ENCODE data around the gene UGT2A2. TPM values are rescaled to one million over a fixed set of nuclear protein-coding genes. Genes with fewer than 3 reads are reported as not detected.

The UGT2A2 gene
- total RNA-seq, 4 donors from 2014 or later, result not detected

GRCh38 chr4:69617083-69617694 is 22.3 kb downstream of the UGT2A2 start:
- no peak for DNase-seq
- TF ChIP-seq, protein P1, sequence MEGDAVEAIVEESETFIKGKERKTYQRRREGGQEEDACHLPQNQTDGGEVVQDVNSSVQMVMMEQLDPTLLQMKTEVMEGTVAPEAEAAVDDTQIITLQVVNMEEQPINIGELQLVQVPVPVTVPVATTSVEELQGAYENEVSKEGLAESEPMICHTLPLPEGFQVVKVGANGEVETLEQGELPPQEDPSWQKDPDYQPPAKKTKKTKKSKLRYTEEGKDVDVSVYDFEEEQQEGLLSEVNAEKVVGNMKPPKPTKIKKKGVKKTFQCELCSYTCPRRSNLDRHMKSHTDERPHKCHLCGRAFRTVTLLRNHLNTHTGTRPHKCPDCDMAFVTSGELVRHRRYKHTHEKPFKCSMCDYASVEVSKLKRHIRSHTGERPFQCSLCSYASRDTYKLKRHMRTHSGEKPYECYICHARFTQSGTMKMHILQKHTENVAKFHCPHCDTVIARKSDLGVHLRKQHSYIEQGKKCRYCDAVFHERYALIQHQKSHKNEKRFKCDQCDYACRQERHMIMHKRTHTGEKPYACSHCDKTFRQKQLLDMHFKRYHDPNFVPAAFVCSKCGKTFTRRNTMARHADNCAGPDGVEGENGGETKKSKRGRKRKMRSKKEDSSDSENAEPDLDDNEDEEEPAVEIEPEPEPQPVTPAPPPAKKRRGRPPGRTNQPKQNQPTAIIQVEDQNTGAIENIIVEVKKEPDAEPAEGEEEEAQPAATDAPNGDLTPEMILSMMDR (IDR thresholded peaks at IDR 0.05), result peak in 3 of 6 experiments; percentile 47 to 51 (median 49)
- TF ChIP-seq POLR2A (IDR thresholded peaks at IDR 0.05), result no peak
- Histone ChIP-seq H3K27ac (no peak overlapping the region), H3K27me3 (no peaks in the 10 kb centered on the region), H3K9me3 (no peaks in the 10 kb centered on the region), H3K4me1 (no peaks in the 10 kb centered on the region), H3K36me3 (no peaks in the 10 kb centered on the region), H3K4me3 (no peak overlapping the region)

DNA sequence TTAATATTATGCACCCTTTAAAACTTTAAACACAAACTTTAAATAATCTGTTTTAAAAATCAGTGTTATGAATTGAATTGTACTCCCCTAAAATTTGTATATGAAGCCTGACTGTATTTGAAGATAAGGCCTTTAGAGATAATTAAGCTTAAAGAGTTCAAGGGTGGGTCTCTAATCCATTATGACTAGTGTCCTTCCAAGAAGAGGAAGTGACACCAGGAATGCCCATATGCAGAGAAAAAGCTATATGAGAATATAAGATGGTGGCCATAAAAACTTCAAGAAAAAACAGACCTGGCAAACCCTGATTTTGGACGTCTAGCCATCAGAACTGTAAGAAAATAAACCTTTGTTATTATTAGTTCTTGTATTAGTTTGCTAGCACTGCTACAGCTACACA is 29.0 kb downstream of the UGT2A2 start:
- no peak for DNase-seq
- no peak for TF ChIP-seq POLR2A (IDR thresholded peaks at IDR 0.05)
- TF ChIP-seq, protein P1 (IDR thresholded peaks at IDR 0.05), result no peak

GRCh38 chr4:69601065-69601464 is 38.4 kb downstream of the UGT2A2 start:
- DNase-seq, result no peak
- no peak overlapping the region for H3K27ac ChIP-seq
- no peaks in the 10 kb centered on the region for H3K9me3 ChIP-seq
- H3K36me3 ChIP-seq, result no peaks in the 10 kb centered on the region
- H3K27me3 ChIP-seq, result no peaks in the 10 kb centered on the region
- H3K4me1 ChIP-seq, result no peaks in the 10 kb centered on the region
- TF ChIP-seq POLR2A (IDR thresholded peaks at IDR 0.05), result no peak
- TF ChIP-seq, protein P1 (IDR thresholded peaks at IDR 0.05), result no peak
- no peak overlapping the region for H3K4me3 ChIP-seq

More for the DNA sequence above, 29.0 kb downstream of the UGT2A2 start:
- Histone ChIP-seq H3K36me3 (no peaks in the 10 kb centered on the region), H3K27ac (no peak overlapping the region), H3K27me3 (no peaks in the 10 kb centered on the region), H3K4me3 (no peak overlapping the region), H3K9me3 (no peaks in the 10 kb centered on the region), H3K4me1 (no peaks in the 10 kb centered on the region)

DNA sequence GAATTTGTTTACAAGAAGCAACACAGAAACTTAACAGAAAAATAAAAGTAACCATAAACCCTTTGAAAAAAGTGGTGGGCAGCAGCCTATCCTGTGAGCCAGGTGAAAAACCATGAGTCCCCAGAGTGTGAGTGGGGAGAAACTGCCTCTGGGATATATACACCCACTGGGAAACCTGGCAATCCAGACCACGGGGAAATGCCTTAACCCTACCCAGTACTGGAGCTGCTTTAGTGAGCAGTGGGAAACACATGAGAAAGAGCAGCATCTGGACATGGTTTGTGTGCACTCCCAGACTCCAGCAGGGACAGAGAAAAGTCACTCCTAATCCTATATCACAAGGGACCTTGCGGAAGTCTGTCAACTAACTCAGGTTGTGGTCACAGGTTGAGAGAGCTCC is 39.4 kb downstream of the UGT2A2 start:
- TF ChIP-seq, protein P1 (IDR thresholded peaks at IDR 0.05), result no peak
- TF ChIP-seq POLR2A (IDR thresholded peaks at IDR 0.05), result no peak
- H3K27ac ChIP-seq, result no peak overlapping the region
- no peak overlapping the region for H3K4me3 ChIP-seq
- DNase-seq, result no peak
- no peaks in the 10 kb centered on the region for H3K36me3 ChIP-seq
- no peaks in the 10 kb centered on the region for H3K4me1 ChIP-seq
- H3K27me3 ChIP-seq, result no peaks in the 10 kb centered on the region
- H3K9me3 ChIP-seq, result no peaks in the 10 kb centered on the region

GRCh38 chr4:69594382-69594781 is 45.1 kb downstream of the UGT2A2 start:
- no peak for TF ChIP-seq POLR2A (IDR thresholded peaks at IDR 0.05)
- TF ChIP-seq, protein P1 (IDR thresholded peaks at IDR 0.05), result no peak
- no peaks in the 10 kb centered on the region for H3K36me3 ChIP-seq
- H3K4me1 ChIP-seq, result no peaks in the 10 kb centered on the region
- H3K27me3 ChIP-seq, result no peaks in the 10 kb centered on the region
- no peak for DNase-seq
- no peak overlapping the region for H3K4me3 ChIP-seq
- H3K27ac ChIP-seq, result no peak overlapping the region
- H3K9me3 ChIP-seq, result no peaks in the 10 kb centered on the region

DNA sequence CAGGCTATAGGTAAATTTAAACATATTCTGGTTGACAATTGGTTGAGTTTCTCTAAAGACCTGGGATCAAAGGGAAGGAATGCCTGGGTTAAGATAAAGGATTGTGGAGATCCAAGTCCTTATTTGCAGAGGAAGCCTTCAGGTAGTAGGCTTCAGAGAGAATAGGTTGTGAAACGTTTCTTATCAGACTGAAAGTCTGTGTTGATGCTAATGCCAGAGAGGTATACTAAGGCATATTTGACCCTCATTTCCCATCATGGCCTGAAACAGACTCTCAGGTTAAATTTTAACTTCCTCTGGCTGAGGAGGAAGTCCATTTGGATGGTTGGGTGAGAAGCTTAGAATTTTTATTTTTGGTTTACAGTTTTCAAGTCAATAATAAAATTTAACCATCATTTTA is 48.1 kb downstream of the UGT2A2 start:
- Histone ChIP-seq H3K27ac (no peak overlapping the region), H3K9me3 (no peaks in the 10 kb centered on the region), H3K27me3 (no peaks in the 10 kb centered on the region), H3K36me3 (no peaks in the 10 kb centered on the region), H3K4me1 (no peaks in the 10 kb centered on the region), H3K4me3 (no peak overlapping the region)
- TF ChIP-seq POLR2A (IDR thresholded peaks at IDR 0.05), result no peak
- TF ChIP-seq, protein P1 (IDR thresholded peaks at IDR 0.05), result no peak
- no peak for DNase-seq

All from Peyer's patch (tissue), 4 donors.